ENCODE measurements around the gene SCN9A.
"Not testable (repeated sequence)": the region's sequence is repeated elsewhere in the genome, so short reads cannot be mapped to it uniquely, and the experiment has no call there.

SCN9A gene

DNA sequence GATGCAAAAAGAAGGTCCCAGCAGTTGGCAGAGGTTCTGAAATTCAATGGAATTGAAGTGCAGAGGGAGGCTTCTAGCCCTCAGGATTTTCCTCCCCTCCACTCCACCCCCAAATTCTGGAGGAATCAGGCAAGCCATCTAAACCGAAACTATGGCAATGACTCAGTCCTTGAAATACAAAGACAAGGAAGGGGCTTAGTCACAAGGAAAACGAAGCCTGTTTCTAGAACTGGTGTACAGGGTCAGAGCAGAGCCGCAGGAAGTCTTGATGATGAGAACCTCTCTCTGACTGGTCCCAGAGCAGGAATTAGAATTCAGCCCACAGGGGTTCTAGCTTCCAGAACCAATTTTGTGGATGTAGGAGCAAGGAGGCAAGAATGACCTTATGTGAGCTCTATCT is 136.2 kb downstream of the SCN9A start:
- DNase-seq = no peak

DNA sequence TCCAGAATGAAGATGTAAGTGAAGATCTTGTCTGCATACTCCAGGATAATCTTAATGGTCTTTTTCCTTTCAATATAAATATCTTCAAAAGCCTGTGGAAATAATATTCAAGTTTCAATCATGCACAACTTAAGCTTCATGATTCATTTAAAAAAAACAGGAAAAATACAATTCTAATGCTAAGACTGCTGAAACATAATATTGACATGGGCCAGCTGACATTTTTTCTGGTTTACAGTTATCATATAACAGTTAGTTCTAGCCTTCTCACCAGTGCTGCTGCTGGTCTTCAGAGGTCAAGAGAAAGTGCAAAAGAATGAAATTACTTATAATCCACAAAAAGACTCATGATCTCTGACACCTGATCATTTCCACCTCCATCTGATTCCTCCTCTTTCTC is 137.6 kb downstream of the SCN9A start:
- no peak for DNase-seq

GRCh38 chr2:166234112-166234846 is 141.5 kb downstream of the SCN9A start:
- no peak for DNase-seq

DNA sequence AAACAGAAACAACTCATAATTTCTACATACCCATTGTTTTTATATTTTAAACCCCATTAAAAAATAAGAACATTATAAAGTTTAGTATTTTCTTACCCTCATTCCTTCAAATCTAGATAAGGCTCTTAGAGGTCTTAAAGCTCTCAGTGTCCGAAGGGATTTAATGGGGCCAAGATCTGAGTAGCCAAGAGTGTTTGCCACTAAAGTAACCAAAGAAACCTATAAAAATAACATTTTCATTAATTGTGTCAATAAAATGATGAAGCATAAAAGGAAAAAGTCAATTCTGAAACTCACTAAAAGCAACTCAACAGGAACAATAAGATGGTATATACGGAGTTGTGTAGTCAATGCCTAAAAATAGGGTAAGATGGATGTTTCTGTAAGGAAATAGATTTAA is 142.5 kb downstream of the SCN9A start:
- no peak for DNase-seq

DNA sequence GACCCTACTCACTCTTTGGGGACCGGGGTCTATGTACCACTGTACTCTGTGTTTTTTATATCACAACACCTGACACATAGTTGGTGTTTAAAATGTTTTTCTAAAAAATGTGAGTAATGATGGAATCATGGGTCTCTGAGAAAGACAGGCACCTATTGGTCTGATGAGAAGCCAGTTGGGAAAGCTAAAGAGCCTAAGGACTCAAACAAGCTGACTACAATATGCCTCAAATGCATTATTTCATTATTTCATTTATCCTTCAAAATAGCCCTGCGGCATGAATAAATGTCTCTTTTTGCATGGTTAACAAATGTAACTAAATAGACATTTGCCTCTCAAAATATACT is 145.0 kb downstream of the SCN9A start:
- DNase-seq = no peak

- DNase-seq = no peak
These were observed 145.6 kb downstream of the SCN9A start for GRCh38 chr2:166230024-166230723.

DNA sequence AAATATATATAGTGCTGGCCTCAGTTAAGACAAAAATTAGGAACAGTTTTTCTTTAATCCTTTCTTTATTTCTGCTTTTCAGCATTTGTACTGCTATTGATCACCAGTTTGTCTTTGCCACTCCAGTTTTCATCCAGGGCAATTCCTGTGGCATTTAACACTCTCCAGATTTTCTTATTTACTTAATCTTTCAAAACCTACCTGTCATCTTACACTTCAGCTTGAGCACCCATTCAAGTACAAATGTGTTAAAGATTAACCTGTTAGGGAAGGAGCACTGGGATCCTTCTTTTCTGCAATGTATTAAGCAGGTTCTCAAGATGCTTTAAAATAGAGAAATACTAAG is 146.1 kb downstream of the SCN9A start:
- no peak for DNase-seq

DNA sequence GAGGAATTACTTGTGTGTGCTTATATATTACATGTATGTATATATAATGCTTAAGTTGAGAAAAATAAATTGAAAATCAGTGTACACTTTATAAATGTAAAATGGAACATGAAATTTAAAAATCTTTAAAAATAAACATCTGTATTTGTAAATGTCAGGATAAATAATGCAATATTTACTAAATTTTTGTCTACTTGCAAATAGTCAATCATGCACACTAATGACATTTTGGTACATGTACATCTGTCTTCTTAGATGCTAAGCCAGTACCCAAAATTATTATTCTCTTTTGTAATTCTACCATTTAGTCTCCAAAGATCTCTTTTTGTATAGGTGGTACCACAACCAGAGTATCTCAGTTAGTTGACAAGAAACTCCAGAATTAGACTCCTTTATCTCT is 151.5 kb downstream of the SCN9A start:
- DNase-seq = no peak

GRCh38 chr2:166223298-166223697 is 152.4 kb downstream of the SCN9A start:
- DNase-seq = no peak

DNA sequence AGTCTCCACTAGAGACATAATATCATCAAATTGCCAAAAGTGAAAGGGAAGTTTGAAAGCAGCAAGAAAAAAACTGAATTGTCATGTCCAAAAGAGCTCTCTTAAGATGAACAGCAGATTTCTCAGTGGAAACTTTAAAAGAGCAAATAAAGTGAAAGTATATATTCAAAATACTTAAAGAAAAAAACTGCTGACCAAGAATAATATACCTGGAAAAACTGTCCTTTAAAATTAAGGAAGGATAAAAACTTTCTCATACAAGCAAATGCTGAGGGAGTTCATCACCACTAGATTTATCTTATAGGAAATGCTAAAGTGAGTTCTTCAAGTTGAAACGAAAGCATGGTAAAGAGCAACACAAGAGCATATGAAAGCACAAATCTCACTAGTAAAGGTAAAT is 164.7 kb downstream of the SCN9A start:
- no peak for DNase-seq

DNA sequence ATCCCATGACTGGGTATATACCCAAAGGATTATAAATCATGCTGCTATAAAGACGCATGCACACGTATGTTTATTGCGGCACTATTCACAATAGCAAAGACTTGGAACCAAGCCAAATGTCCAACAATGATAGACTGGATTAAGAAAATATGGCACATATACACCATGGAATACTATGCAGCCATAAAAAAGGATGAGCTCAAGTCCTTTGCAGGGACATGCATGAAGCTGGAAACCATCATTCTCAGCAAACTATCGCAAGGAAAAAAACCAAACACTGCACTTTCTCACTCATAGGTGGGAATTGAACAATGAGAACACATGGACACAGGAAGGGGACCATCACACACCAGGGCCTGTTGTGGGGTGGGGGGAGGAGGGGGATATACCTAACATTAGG is 165.8 kb downstream of the SCN9A start:
- DNase-seq = not testable (repeated sequence)

GRCh38 chr2:166209367-166209766 is 166.4 kb downstream of the SCN9A start:
- not testable (repeated sequence) for DNase-seq

GRCh38 chr2:166206153-166206552 is 169.6 kb downstream of the SCN9A start:
- not testable (repeated sequence) for DNase-seq

GRCh38 chr2:166202778-166203177 is 173.0 kb downstream of the SCN9A start:
- no peak for DNase-seq

DNA sequence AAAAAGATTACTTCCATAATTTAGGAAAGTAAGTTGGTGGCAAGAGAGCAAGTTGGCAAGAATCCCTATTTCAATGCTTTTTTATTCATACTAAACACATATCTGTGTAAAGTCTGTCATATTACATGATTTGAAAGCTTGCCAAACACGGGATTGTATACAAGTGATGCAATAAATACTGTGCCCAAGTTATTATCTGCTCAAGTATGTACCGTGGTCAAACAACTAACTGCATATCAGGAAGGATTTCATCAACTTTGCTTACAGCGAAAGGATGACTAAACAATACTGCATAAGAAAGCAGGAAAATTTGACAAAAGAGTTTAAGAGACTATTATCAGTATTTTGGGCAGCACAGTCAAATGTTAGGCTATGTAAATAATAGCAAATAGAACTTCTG is 178.3 kb downstream of the SCN9A start:
- DNase-seq = no peak

DNA sequence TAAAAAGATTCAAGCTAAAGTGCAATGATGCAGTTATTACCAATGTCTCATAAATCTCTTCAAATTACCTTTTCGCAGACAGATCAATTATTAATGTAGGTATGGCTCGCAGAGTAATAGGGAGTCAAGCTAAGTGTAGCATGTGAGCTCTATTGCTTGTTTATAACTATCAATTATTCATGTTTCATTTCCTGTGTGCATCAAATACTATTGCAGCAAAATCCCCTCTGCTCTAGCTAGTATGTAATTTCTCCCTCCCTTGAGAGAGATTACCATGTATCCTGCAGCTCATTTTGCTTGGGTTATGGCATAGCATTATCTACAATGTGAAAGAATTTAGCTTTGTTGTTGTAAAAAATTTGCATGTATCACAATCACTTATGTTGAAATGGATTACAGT is 182.3 kb downstream of the SCN9A start:
- DNase-seq = no peak

- no peak for DNase-seq
These were observed 187.7 kb downstream of the SCN9A start for GRCh38 chr2:166188084-166188483.

DNA sequence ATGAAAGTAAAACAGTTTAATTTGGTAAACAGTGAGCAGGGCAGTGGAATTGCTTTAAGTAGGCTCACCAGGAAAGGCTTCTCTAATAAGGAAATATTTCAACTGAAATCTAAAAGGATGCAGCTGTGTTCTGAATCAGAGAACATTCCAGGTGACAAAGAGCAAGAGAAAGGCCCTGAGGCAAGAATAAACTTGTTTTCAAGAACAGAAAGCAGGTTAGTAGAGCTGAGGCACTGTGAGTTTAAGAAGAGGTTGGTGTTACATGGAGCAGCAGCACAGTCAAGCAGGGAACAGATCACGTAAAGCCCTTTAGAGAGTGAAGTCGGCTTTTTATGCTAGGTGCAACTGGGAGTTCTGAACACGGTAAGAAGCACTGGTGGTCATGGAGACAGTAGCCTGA is 191.0 kb downstream of the SCN9A start:
- DNase-seq = no peak

DNA sequence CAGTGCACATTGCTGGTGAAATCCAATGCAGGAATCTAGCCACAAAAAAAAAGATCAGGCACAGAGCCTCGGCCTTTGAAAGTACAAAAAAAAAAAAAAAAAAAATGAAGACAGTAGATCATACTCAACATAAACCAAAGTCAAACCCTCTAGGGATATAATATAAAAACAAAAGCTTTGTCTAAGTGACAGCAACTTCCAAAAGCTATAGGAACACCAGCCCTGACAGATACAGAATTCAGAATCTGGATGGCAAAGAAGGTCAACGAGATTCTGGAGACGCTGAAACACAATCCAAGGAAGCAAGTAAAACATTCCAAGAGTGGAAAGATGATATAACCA is 194.0 kb downstream of the SCN9A start:
- DNase-seq = no peak

DNA sequence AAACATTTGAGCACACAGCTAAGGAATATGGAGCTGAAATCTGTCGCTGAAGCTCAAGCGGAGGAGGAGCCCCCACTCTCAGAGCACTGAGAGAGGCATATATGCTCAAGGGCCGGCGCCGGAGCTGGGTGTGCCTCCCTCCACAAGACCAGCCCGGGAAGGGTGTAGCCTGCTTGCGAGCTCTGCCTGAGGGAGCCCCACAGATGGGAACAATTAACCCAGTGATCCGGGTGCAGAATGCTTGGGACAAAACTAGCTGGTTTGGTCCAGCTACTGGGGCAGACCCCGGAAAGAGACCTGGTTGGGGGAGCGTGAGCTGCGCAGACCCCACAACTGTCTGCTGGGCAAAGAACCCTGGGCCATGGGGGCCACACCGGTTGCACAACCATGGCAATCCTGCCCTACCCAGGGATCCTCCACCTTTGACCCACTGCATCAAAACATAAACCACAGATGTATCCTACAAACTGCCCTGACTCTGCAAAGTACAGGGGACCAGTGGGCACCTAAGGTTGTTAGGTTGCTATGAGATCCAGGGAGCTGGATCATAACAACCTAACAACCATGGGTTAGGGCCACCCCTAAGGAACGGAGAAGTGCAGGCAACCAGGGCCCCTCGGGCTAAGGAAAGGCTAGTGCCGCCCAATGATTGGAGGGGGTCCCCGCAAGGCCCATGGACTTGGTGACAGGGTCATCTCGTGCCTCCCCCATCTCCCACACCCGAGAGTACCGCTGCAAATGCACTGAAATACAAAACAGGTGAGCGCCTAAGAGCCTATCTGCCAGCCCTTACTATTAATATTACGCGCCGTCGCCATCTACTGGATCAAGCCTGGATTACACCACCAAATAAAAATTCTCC is 194.6 kb downstream of the SCN9A start:
- no peak for DNase-seq

- DNase-seq = no peak
These were observed 196.5 kb downstream of the SCN9A start for GRCh38 chr2:166179201-166179600.

- no peak for DNase-seq
These were observed 202.5 kb downstream of the SCN9A start for GRCh38 chr2:166173263-166173662.

GRCh38 chr2:166171216-166171615 is 204.5 kb downstream of the SCN9A start:
- DNase-seq = no peak

DNA sequence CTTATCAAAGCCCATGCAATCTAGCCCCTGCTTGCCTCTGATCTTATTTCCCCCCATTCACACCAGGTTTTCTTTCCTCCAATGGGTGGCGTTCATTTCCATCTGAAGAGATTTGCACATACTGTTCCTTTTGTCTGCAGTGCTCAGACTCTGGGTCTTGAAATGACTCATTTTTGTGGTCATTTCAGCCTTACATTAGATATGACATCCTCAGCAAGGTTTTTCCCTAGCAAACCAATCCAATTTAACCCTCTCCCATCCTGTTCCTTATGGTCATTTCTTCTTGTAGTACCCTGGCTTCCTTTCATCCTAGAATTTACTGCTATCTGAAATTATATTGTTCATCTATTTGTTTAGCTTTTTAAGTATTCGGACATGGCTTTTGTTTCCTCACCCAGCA is 205.4 kb downstream of the SCN9A start:
- DNase-seq = no peak

Measured in NCI-H510A (cell line).